Esophagus squamous epithelium (tissue), 5 donors: ENCODE results near the gene TFEB. TPM values are rescaled to one million over a fixed set of nuclear protein-coding genes. Genes with fewer than 3 reads are reported as not detected.

Experiments used
- DNase-seq: peaks from one replicate; lab custom pipeline; 2025; lab: John Stamatoyannopoulos, UW
- H3K27ac ChIP-seq, 4 donors: fragments of 200-600 bp; sonication (generic); one replicate each; pipeline ENCODE4 v1.5.1; 2016 to 2019; ENCODE audit warnings: mild to moderate bottlenecking in 1 of 4
- H3K27me3 ChIP-seq, 4 donors: fragments of 200-600 bp; sonication (generic); 1 replicate in 3 of 4; 2 replicates in 1 of 4; pipeline versions ENCODE4 v1.5.1 to v1.6.0; 2017 to 2021; ENCODE audit warnings: antibody characterized with exemption in 1 of 4
- H3K36me3 ChIP-seq, 3 donors: fragments of 200-600 bp; sonication (generic); one replicate each; pipeline ENCODE4 v1.5.1; 2016 to 2019
- H3K4me1 ChIP-seq, 3 donors: fragments of 200-600 bp; sonication (generic); one replicate each; pipeline ENCODE4 v1.5.1; 2017 to 2019
- H3K4me3 ChIP-seq, 4 donors: fragments of 200-600 bp; sonication (generic); 1 replicate in 3 of 4; 2 replicates in 1 of 4; pipeline ENCODE4 v1.5.1; 2016 to 2019; ENCODE audit warnings: mild to moderate bottlenecking in 2 of 4, moderate library complexity in 1 of 4
- H3K9me3 ChIP-seq, 3 donors: fragments of 200-600 bp; sonication (generic); one replicate each; pipeline ENCODE4 v1.5.1; 2016 to 2019
- POLR2A ChIP-seq, 4 donors: fragments of 450-650 bp; IDR thresholded peaks; one replicate each; pipeline ENCODE4 v1.6.1; 2017; ENCODE audit warnings: antibody characterized with exemption in 4 of 4, mild to moderate bottlenecking in 4 of 4, moderate library complexity in 3 of 4
- WGBS, 2 donors: methylation state at CpG; one replicate each; pipeline ENCODE4 v1.1.5; 2018; 5-methylcytosine and 5-hydroxymethylcytosine counted together
- intact Hi-C: fragments of 100-400 bp; cut with DNase I; formaldehyde crosslinking; loops from one replicate; pipeline ENCODE4 v1.15.0; 2022
- total RNA-seq, 4 donors: library from RNA; depleted of rRNA; stranded (reverse); fragments of >200 nt; gene quantifications; one replicate each; pipeline ENCODE4 v1.1.0, GENCODE V29; 2016
- TF ChIP-seq, protein P1 (sequence below), 6 experiments: fragments of 450-650 bp in 4 of 6; fragments of 200-600 bp in 2 of 6; sonication (generic) in 2 of 6; IDR thresholded peaks; one replicate each; pipeline ENCODE4 v1.5.1; 2016 to 2019; ENCODE audit warnings: antibody characterized with exemption in 6 of 6, mild to moderate bottlenecking in 4 of 6, moderate library complexity in 4 of 6
- donor health status: DM: yes; HTN: yes; CAD: no.

Gene TFEB
- total RNA-seq, 4 donors from 2014 or later = 7.0 to 17.5 (median 13.4) TPM

DNA sequence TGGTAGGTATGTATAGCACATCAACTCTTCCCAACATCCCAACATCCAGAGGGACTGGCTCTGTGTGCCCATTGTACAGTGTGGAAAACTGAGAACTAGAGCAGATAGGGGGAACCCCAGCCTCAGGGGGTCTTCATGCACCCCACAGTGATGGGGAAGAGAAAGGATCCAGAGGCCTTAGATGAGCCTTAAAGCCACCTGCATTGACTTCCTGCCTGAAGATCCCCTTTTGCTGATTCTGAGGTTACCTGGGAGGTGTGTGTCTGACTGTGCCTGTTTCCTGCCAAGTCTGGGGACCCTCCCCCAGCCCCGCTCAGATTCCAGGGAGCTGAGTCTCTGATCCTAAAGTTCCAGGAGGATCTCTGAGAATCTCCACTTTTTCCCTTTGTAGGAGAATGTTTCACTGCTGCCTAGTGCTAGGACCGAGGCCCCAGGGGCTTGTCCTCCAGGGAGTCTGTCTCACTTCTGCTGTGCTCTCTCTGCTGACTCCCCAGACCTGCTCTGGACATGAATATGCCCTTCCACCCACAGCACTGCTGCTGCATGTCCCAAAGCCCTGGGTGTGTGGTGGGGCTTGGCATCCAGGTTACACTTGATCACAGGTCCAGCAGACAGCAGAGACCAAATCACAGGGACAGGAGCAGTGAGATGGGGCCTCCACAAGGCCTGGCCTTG lies 24.6 kb upstream of the TFEB start:
- intact Hi-C loops = no loop called here
- no peaks in the 10 kb centered on the region for H3K36me3 ChIP-seq
- no peak for DNase-seq
- H3K27ac ChIP-seq = no peak overlapping the region
- no peak for TF ChIP-seq POLR2A (IDR thresholded peaks at IDR 0.05)
- H3K4me3 ChIP-seq = no peak overlapping the region
- no peaks in the 10 kb centered on the region for H3K27me3 ChIP-seq
- no peaks in the 10 kb centered on the region for H3K4me1 ChIP-seq
- WGBS, 2 donors = 80% methylated on average over 1 of the region's 2 CpGs; no CpG with 5 or more reads in 1 of the 2 donors
- H3K9me3 ChIP-seq = no peaks in the 10 kb centered on the region

DNA sequence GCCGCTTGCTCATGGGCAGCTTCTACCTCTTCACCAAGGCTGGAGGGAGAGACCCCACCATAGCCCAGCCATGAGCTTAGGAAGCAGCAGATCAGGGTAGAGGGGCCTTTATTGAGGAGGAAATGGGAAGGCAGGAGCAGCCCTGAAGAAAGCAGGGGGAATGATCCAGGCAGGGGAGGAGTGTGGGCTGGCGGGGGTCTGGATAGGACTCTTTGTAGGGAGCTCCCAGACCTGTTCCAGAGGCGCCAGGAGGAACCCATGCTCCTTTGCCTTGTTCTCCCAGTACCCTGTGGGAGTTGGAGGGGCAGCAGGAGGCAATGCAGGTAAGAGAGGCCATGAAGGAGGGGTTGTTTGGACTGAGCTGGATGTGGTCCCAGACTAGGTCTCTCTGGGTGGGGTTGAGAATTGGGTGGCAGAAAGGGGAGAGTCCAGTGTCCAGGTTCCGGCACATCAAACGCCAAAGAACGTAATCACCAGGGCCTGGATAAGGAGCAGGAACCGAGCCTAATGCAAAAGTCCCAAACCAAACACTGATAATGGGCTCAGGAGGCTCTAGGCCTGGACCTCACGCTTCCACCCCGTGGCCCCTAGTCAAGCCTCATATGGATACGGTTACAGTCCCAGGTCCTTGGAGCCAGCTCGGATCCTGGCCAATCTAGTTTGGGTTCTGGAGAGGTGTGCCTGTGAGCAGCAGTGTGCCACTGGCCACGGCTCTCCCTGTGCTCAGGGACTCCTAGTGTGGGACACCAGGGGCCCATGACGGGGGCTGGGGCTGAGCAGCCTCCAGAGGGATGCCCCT lies 23.9 kb upstream of the TFEB start:
- no peak for DNase-seq
- 80 to 83% methylated on average over 7 to 11 of the region's 13 CpGs for WGBS, 2 donors
- H3K4me3 ChIP-seq = no peak overlapping the region
- no peaks in the 10 kb centered on the region for H3K36me3 ChIP-seq
- H3K27ac ChIP-seq = no peak overlapping the region
- no peaks in the 10 kb centered on the region for H3K27me3 ChIP-seq
- no peaks in the 10 kb centered on the region for H3K9me3 ChIP-seq
- TF ChIP-seq POLR2A (IDR thresholded peaks at IDR 0.05) = no peak
- TF ChIP-seq, protein P1, sequence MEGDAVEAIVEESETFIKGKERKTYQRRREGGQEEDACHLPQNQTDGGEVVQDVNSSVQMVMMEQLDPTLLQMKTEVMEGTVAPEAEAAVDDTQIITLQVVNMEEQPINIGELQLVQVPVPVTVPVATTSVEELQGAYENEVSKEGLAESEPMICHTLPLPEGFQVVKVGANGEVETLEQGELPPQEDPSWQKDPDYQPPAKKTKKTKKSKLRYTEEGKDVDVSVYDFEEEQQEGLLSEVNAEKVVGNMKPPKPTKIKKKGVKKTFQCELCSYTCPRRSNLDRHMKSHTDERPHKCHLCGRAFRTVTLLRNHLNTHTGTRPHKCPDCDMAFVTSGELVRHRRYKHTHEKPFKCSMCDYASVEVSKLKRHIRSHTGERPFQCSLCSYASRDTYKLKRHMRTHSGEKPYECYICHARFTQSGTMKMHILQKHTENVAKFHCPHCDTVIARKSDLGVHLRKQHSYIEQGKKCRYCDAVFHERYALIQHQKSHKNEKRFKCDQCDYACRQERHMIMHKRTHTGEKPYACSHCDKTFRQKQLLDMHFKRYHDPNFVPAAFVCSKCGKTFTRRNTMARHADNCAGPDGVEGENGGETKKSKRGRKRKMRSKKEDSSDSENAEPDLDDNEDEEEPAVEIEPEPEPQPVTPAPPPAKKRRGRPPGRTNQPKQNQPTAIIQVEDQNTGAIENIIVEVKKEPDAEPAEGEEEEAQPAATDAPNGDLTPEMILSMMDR (IDR thresholded peaks at IDR 0.05) = no peak
- no peaks in the 10 kb centered on the region for H3K4me1 ChIP-seq
- intact Hi-C loops = no loop called here

DNA sequence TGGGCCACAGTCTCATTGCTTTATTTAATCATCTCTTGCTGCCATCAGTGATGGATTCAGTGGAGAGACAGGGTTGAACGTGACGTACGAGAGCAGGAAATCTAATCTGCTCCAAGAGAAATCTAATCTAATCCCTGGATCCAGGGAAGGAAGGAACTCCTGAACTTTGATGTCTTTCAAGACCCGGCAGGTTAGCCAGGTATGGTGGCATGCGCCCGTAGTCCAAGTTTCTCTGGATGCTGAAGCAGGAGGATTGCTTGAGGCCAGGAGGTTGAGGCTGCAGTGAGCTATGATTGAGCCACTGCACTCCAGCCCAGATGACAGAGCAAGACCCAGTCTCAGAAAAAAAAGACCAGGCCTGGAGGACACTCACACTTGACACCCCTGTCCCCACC lies 23.2 kb upstream of the TFEB start:
- Histone ChIP-seq H3K36me3 (no peaks in the 10 kb centered on the region), H3K27me3 (no peaks in the 10 kb centered on the region), H3K4me3 (no peak overlapping the region), H3K4me1 (no peaks in the 10 kb centered on the region), H3K9me3 (no peaks in the 10 kb centered on the region), H3K27ac (no peak overlapping the region)
- intact Hi-C loops = no loop called here
- 88 to 94% methylated on average over 3 to 6 of the region's 6 CpGs for WGBS, 2 donors
- TF ChIP-seq, protein P1 (IDR thresholded peaks at IDR 0.05) = no peak
- TF ChIP-seq POLR2A (IDR thresholded peaks at IDR 0.05) = no peak
- DNase-seq = no peak

DNA sequence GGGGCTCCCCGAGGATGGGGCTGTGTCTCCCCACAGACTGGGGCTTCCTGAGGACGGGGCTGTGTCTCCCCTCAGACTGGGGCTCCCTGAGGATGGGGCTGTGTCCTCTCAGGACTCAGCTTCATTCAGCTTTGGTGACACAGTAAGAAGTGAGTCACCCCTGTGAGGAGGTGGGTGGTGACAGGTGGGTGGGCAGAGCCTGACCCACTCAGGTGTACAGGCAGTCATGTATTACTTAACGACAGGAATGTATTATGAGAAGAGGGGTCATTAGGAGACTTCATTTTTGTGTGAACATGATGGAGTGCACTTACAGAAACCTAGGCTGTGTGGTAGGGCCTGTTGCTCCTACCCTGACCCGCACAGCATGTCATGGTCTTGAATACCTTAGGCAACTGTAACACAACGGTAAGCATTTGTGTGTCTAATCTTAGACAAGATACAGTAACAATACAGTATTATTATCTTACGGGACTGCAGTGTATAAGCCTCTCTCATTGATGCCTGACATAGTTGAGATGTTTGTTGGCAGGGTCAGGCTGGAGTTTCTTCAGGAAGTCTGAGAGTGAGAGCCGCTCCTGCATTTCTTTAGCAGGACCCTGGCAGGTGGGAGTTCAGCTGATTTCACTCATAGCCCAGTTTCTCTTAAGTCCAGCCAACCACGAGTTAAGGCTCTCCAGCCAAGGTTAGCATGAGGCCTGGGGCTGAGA lies 22.7 kb upstream of the TFEB start:
- no peak for DNase-seq
- no peak for TF ChIP-seq POLR2A (IDR thresholded peaks at IDR 0.05)
- TF ChIP-seq, protein P1 (IDR thresholded peaks at IDR 0.05) = no peak

DNA sequence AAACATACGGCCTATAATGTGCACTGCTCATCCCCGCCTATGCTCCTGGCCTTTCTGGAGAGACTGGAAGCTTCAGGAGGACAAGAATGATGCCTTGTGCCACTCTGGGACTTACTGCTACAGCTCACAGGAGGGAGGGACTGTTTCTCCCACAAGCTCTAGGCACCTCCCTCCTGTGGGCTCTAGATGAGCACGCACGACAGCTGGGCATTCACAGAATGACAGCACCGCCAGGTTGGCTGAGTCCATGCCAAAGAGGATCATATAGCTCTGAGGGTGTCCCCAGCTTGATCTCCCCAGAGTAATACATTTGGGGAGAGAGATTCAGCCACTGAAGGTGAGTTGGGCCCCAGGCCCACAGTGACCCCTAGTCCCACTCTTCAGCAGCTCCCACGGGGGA lies 21.9 kb upstream of the TFEB start:
- Histone ChIP-seq H3K27me3 (no peaks in the 10 kb centered on the region), H3K36me3 (no peaks in the 10 kb centered on the region), H3K27ac (no peak overlapping the region), H3K4me1 (no peaks in the 10 kb centered on the region), H3K4me3 (no peak overlapping the region), H3K9me3 (no peaks in the 10 kb centered on the region)
- DNase-seq = no peak
- 75 to 88% methylated on average over 1 of the region's 6 CpGs for WGBS, 2 donors
- TF ChIP-seq POLR2A (IDR thresholded peaks at IDR 0.05) = no peak
- TF ChIP-seq, protein P1 (IDR thresholded peaks at IDR 0.05) = no peak
- intact Hi-C loops = no loop called here

More for the DNA sequence above, 22.7 kb upstream of the TFEB start:
- Histone ChIP-seq H3K4me1 (no peaks in the 10 kb centered on the region), H3K27me3 (no peaks in the 10 kb centered on the region), H3K27ac (no peak overlapping the region), H3K36me3 (no peaks in the 10 kb centered on the region), H3K4me3 (no peak overlapping the region), H3K9me3 (no peaks in the 10 kb centered on the region)
- 71 to 73% methylated on average over 6 of the region's 8 CpGs for WGBS, 2 donors
- intact Hi-C loops = no loop called here
